Measurements from ENCODE around the gene CC2D2B. TPM values are rescaled to one million over a fixed set of nuclear protein-coding genes. Genes with fewer than 3 reads are reported as not detected.
"Not testable (repeated sequence)": the region's sequence is repeated elsewhere in the genome, so short reads cannot be mapped to it uniquely, and the experiment has no call there.

The CC2D2B gene
- total RNA-seq, 1 experiment from 2014 or later: 0.20 TPM

DNA sequence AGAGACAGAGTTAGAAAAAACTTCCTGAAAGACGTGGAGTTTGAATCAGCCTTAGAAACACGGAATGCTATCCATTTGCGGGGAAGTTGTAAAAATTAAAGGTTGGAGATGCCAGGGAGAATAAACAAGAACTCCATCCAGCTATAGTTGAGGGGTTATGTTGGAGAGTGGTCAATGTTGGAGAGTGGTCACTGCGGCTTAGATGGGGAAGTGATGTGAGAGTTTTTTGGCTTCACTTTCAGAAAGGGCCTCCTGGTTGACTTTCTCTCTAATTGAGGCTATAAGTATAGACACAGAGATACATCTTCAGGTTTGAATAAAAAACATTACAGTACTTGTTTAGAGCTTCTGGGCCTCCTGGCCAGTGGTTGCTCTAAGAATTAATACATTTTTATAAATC lies 675 bp downstream of the CC2D2B start (continued):
- TF ChIP-seq, protein P1, sequence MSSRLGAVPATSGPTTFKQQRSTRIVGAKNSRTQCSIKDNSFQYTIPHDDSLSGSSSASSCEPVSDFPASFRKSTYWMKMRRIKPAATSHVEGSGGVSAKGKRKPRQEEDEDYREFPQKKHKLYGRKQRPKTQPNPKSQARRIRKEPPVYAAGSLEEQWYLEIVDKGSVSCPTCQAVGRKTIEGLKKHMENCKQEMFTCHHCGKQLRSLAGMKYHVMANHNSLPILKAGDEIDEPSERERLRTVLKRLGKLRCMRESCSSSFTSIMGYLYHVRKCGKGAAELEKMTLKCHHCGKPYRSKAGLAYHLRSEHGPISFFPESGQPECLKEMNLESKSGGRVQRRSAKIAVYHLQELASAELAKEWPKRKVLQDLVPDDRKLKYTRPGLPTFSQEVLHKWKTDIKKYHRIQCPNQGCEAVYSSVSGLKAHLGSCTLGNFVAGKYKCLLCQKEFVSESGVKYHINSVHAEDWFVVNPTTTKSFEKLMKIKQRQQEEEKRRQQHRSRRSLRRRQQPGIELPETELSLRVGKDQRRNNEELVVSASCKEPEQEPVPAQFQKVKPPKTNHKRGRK (CRISPR knock-in tag; IDR thresholded peaks at IDR 0.05; ENCODE audit: borderline replicate concordance): no peak
- TF ChIP-seq, protein P2, sequence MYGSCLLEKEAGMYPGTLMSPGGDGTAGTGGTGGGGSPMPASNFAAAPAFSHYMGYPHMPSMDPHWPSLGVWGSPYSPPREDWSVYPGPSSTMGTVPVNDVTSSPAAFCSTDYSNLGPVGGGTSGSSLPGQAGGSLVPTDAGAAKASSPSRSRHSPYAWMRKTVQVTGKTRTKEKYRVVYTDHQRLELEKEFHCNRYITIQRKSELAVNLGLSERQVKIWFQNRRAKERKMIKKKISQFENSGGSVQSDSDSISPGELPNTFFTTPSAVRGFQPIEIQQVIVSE (CRISPR knock-in tag; IDR thresholded peaks at IDR 0.05; ENCODE audit: borderline replicate concordance): no peak
- TF ChIP-seq ZNF416 (CRISPR knock-in tag; IDR thresholded peaks at IDR 0.05) (no peak), OVOL2 (CRISPR knock-in tag; IDR thresholded peaks at IDR 0.05; ENCODE audit: borderline replicate concordance) (no peak), JUN (CRISPR knock-in tag; IDR thresholded peaks at IDR 0.05) (no peak), SMAD3 (CRISPR knock-in tag; IDR thresholded peaks at IDR 0.05; ENCODE audit: borderline replicate concordance) (no peak), FOXJ3 (CRISPR knock-in tag; IDR thresholded peaks at IDR 0.05; ENCODE audit: borderline replicate concordance) (no peak), ZNF396 (CRISPR knock-in tag; IDR thresholded peaks at IDR 0.05; ENCODE audit: borderline replicate concordance) (no peak)
- TF ChIP-seq, protein P3, sequence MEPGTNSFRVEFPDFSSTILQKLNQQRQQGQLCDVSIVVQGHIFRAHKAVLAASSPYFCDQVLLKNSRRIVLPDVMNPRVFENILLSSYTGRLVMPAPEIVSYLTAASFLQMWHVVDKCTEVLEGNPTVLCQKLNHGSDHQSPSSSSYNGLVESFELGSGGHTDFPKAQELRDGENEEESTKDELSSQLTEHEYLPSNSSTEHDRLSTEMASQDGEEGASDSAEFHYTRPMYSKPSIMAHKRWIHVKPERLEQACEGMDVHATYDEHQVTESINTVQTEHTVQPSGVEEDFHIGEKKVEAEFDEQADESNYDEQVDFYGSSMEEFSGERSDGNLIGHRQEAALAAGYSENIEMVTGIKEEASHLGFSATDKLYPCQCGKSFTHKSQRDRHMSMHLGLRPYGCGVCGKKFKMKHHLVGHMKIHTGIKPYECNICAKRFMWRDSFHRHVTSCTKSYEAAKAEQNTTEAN (CRISPR knock-in tag; IDR thresholded peaks at IDR 0.05): no peak

DNA sequence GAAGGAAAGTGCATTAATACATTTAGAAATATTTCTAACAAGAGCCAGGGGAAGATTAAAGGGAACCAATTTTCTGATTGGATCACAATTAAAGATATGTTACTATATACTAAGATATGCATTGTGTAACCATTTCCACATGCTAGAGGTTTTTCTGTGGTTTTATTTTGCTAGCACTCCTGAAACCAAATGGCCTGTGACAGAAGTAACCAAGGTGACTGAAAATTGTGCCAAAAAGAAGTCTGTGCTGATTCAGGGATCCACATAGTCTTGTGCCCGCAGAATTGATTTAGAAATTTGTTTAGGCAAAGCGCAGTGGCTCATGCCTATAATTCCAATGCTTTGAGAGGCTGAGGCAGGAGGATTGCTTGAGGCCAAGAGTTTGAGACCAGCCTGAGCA lies 1.8 kb downstream of the CC2D2B start:
- Mint-ChIP-seq H3K36me3 (peaks cover 6% of the 10 kb centered on the region), H3K27ac (no peak overlapping the region), H3K4me3 (no peak overlapping the region), H3K4me1 (peaks cover 8% of the 10 kb centered on the region), H3K9me3 (no peaks in the 10 kb centered on the region), H3K27me3 (ENCODE audit: low read depth) (peaks cover 10% of the 10 kb centered on the region)
- POLR2A ChIA-PET: no interaction called here
- no peak for DNase-seq (ENCODE audit: low spot score)
- no peak for ATAC-seq
- CTCF ChIA-PET: no interaction called here
- no peak for TF ChIP-seq NR1H2 (CRISPR knock-in tag; IDR thresholded peaks at IDR 0.05)
- TF ChIP-seq JAZF1 (CRISPR knock-in tag; IDR thresholded peaks at IDR 0.05): no peak
- TF ChIP-seq ELF4 (CRISPR knock-in tag; IDR thresholded peaks at IDR 0.05; ENCODE audit: low read depth): no peak
- TF ChIP-seq RORB (CRISPR knock-in tag; IDR thresholded peaks at IDR 0.05): no peak
- no peak for TF ChIP-seq TEAD1 (CRISPR knock-in tag; IDR thresholded peaks at IDR 0.05)
- TF ChIP-seq MXD4 (CRISPR knock-in tag; IDR thresholded peaks at IDR 0.05; ENCODE audit: borderline replicate concordance): no peak
- no peak for TF ChIP-seq ZNF416 (CRISPR knock-in tag; IDR thresholded peaks at IDR 0.05)
- TF ChIP-seq, protein P4, sequence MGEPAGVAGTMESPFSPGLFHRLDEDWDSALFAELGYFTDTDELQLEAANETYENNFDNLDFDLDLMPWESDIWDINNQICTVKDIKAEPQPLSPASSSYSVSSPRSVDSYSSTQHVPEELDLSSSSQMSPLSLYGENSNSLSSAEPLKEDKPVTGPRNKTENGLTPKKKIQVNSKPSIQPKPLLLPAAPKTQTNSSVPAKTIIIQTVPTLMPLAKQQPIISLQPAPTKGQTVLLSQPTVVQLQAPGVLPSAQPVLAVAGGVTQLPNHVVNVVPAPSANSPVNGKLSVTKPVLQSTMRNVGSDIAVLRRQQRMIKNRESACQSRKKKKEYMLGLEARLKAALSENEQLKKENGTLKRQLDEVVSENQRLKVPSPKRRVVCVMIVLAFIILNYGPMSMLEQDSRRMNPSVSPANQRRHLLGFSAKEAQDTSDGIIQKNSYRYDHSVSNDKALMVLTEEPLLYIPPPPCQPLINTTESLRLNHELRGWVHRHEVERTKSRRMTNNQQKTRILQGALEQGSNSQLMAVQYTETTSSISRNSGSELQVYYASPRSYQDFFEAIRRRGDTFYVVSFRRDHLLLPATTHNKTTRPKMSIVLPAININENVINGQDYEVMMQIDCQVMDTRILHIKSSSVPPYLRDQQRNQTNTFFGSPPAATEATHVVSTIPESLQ (CRISPR knock-in tag; IDR thresholded peaks at IDR 0.05): no peak
- TF ChIP-seq MYBL2 (CRISPR knock-in tag; IDR thresholded peaks at IDR 0.05): no peak
- TF ChIP-seq ZNF671 (CRISPR knock-in tag; IDR thresholded peaks at IDR 0.05): no peak
- no peak for TF ChIP-seq EMX1 (CRISPR knock-in tag; IDR thresholded peaks at IDR 0.05)

DNA sequence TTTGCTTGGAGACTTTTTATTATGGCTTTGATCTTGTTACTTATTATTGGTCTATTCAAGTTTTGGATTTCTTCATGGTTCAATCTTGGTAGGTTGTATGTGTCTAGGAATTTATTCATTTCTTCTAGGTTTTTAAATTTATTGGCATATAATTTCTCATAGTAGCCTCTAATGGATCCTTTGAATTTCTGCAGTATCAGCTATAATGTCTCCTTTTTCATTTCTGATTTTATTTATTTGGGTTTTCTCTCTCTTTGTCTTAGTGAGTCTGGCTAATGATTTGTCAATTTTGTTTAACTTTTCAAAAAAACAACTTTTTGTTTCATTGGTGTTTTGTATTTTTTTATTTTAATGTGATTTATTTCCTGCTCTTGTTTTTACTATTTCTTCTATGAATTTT lies 8.3 kb downstream of the CC2D2B start:
- H3K27ac Mint-ChIP-seq; CTCF ChIA-PET; H3K4me3 Mint-ChIP-seq; H3K36me3 Mint-ChIP-seq; H3K4me1 Mint-ChIP-seq; ATAC-seq; DNase-seq (ENCODE audit: low spot score); H3K9me3 Mint-ChIP-seq; H3K27me3 Mint-ChIP-seq (ENCODE audit: low read depth); POLR2A ChIA-PET: not testable (repeated sequence)

All from WTC11 (cell line).